Measurements from ENCODE around the gene DHX58. TPM values are rescaled to one million over a fixed set of nuclear protein-coding genes. Genes with fewer than 3 reads are reported as not detected.

Gene DHX58
- total RNA-seq, 1 donor from 2014 or later, result 9.3 TPM

DNA sequence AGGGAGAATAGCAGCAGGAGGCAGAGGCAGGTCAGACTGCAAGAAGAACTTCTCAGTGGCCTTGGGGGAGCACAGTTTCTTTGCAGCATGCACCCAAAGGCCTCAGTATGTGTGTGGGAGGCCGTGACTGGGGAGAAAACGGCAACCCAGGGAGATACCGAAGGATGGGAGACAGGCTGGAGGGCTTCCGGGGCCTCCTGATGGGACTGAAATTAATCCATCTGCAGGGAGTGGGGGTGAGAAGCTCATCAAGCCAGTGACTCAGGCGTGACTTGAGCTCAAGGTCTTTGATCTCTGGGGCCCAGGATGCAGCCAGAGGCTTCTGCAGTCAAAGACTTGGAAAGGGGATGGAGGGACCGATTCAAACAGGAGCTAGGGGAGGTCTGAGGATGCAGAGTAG, 57.0 kb downstream of the DHX58 start:
- peak; percentile 9 for DNase-seq (ENCODE audit: low read depth)

DNA sequence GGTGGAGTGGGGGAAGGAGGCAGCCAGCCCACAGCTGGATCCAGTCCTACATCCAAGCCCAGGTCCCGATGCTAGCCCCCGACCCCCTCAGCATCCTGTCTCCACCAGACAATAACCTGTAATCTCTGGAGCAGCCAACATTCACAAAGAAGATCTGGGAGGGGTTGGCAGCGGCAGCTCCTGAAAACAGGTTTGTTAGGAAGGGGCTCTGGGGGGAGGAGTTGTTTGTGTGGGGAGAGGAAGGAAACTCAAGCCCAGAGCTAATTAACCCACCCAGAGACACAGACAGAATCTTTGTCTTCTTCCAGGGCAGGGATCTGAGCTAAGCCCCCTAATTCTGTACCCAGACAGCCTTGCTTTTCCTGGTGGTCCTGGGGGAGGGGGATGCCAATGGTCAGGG, 57.5 kb downstream of the DHX58 start:
- no peak for DNase-seq (ENCODE audit: low read depth)

DNA sequence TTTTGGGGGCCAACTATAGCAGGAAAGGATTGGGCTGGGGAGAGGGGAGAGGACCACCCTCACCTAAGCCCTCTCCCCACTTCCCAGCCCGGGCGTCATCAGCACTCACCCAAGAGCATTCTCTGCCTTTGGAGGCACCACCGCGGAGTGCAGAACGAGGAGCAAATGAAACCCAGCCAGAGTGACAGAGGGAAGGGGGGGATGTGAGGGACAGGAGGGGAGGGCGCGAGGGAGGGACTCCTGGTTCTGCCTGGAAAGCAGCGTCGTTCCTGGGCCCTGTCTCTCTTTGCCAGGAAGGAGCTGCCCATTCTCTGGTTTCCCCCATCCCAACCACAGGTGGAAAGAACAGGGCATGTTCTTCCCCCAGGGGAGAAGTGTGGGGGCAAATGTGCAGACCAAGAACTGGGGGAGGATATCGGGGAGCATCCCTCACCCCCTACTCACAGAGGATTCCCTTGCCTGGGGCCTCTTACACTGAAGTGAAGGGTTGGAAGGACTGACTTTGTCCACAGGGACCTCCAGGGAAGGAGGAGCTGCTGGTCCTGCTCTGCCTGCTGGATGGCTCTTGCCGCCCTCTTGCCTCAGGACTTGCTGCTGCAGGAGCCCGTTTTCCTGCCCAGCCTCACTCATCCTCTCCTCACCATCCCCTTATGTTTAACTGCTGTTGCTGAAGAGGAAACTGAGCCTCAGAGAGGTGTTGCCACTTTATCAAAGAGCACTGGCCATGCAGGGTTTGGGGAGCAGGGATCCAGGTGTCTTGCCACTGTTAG, 58.6 kb downstream of the DHX58 start:
- no peak for DNase-seq (ENCODE audit: low read depth)

- DNase-seq (ENCODE audit: low read depth), result no peak
Observed at GRCh38 chr17:42052346-42052877, 60.1 kb downstream of the DHX58 start.

- no peak for DNase-seq (ENCODE audit: low read depth)
Observed at GRCh38 chr17:42051645-42052044, 60.9 kb downstream of the DHX58 start.

Other genes starting within 250 kb of the DHX58 start
- gene KLHL11, start 247.3 kb downstream of the DHX58 start, total RNA-seq, result 30.6 and 39.7 TPM in 2 replicates
- gene ACLY, start 193.8 kb downstream of the DHX58 start, total RNA-seq, result 343 and 387 TPM in 2 replicates
- gene ODAD4, start 182.1 kb downstream of the DHX58 start, total RNA-seq, result 0.35 and 2.2 TPM in 2 replicates
- 51.4 and 78.5 TPM in 2 replicates for gene CNP, start 145.9 kb downstream of the DHX58 start, total RNA-seq
- gene DNAJC7, start 95.3 kb downstream of the DHX58 start, total RNA-seq, result 67.6 and 107 TPM in 2 replicates
- gene NKIRAS2, start 92.6 kb downstream of the DHX58 start, total RNA-seq, result 33.5 and 41.4 TPM in 2 replicates
- gene C17orf113, start 62.1 kb downstream of the DHX58 start, total RNA-seq, result 0.35 and 0.70 TPM in 2 replicates
- gene ZNF385C, start 14.2 kb downstream of the DHX58 start, total RNA-seq, result 0.10 TPM in 1 of 2 replicates, not detected in the other
- 3.5 and 15.4 TPM in 2 replicates for gene KAT2A, start 8.7 kb upstream of the DHX58 start, total RNA-seq
- not detected in 2 replicates for gene HSPB9, start 10.1 kb upstream of the DHX58 start, total RNA-seq
- gene RAB5C, start 42.3 kb upstream of the DHX58 start, total RNA-seq, result 83.9 and 129 TPM in 2 replicates
- not detected in 2 replicates for gene KCNH4, start 68.4 kb upstream of the DHX58 start, total RNA-seq
- gene HCRT, start 72.7 kb upstream of the DHX58 start, total RNA-seq, result not detected in 2 replicates
- gene GHDC, start 81.8 kb upstream of the DHX58 start, total RNA-seq, result 30.6 and 69.0 TPM in 2 replicates
- gene STAT5B, start 163.7 kb upstream of the DHX58 start, total RNA-seq, result 17.2 and 27.2 TPM in 2 replicates
- 12.2 and 25.7 TPM in 2 replicates for gene STAT5A, start 175.8 kb upstream of the DHX58 start, total RNA-seq